ENCODE measurements around the gene MARK4. TPM values are rescaled to one million over a fixed set of nuclear protein-coding genes. Genes with fewer than 3 reads are reported as not detected.
"Not testable (repeated sequence)": the region's sequence is repeated elsewhere in the genome, so short reads cannot be mapped to it uniquely, and the experiment has no call there.

The MARK4 gene
- total RNA-seq, 1 donor from 2014 or later, result 10.8 TPM

GRCh38 chr19:45307361-45307760, 56.3 kb downstream of the MARK4 start:
- Histone ChIP-seq H3K4me3 (ENCODE audit: low read depth, low read length) (no peak overlapping the region), H3K36me3 (ENCODE audit: control insufficient read depth, insufficient read depth, low read length) (no peaks in the 10 kb centered on the region), H3K27me3 (ENCODE audit: control insufficient read depth, insufficient read depth, low read length) (no peaks in the 10 kb centered on the region)
- no peak for TF ChIP-seq CTCF (IDR thresholded peaks at IDR 0.05; ENCODE audit: insufficient read depth, low read length, severe bottlenecking)
- no peak for FAIRE-seq
- no peak for DNase-seq (ENCODE audit: low read depth)

- not testable (repeated sequence) for FAIRE-seq; H3K27me3 ChIP-seq (ENCODE audit: control insufficient read depth, insufficient read depth, low read length); H3K36me3 ChIP-seq (ENCODE audit: control insufficient read depth, insufficient read depth, low read length); H3K4me3 ChIP-seq (ENCODE audit: low read depth, low read length); DNase-seq (ENCODE audit: low read depth)
Measured at GRCh38 chr19:45309322-45309721, 58.3 kb downstream of the MARK4 start.

GRCh38 chr19:45311621-45312020, 60.5 kb downstream of the MARK4 start:
- DNase-seq (ENCODE audit: low read depth) (no peak), FAIRE-seq (no peak)
- Histone ChIP-seq H3K36me3 (ENCODE audit: control insufficient read depth, insufficient read depth, low read length) (no peaks in the 10 kb centered on the region), H3K27me3 (ENCODE audit: control insufficient read depth, insufficient read depth, low read length) (peaks cover 1% of the 10 kb centered on the region), H3K4me3 (ENCODE audit: low read depth, low read length) (no peak overlapping the region)
- no peak for TF ChIP-seq CTCF (IDR thresholded peaks at IDR 0.05; ENCODE audit: insufficient read depth, low read length, severe bottlenecking)

- not testable (repeated sequence) for H3K36me3 ChIP-seq (ENCODE audit: control insufficient read depth, insufficient read depth, low read length); DNase-seq (ENCODE audit: low read depth); H3K27me3 ChIP-seq (ENCODE audit: control insufficient read depth, insufficient read depth, low read length); FAIRE-seq; H3K4me3 ChIP-seq (ENCODE audit: low read depth, low read length)
Measured at GRCh38 chr19:45312285-45312684, 61.2 kb downstream of the MARK4 start.

- no peak for FAIRE-seq
- TF ChIP-seq CTCF (IDR thresholded peaks at IDR 0.05; ENCODE audit: insufficient read depth, low read length, severe bottlenecking), result no peak
- peaks cover 1% of the 10 kb centered on the region for H3K27me3 ChIP-seq (ENCODE audit: control insufficient read depth, insufficient read depth, low read length)
Measured at GRCh38 chr19:45314708-45315245, 63.7 kb downstream of the MARK4 start.

GRCh38 chr19:45315304-45315703, 64.2 kb downstream of the MARK4 start:
- no peak for FAIRE-seq
- H3K27me3 ChIP-seq (ENCODE audit: control insufficient read depth, insufficient read depth, low read length), result peaks cover 1% of the 10 kb centered on the region

More at GRCh38 chr19:45314708-45315245, 63.7 kb downstream of the MARK4 start:
- Histone ChIP-seq H3K4me3 (ENCODE audit: low read depth, low read length) (no peak overlapping the region), H3K36me3 (ENCODE audit: control insufficient read depth, insufficient read depth, low read length) (no peaks in the 10 kb centered on the region)
- no peak for DNase-seq (ENCODE audit: low read depth)

More at GRCh38 chr19:45315304-45315703, 64.2 kb downstream of the MARK4 start:
- no peak for TF ChIP-seq CTCF (IDR thresholded peaks at IDR 0.05; ENCODE audit: insufficient read depth, low read length, severe bottlenecking)
- H3K4me3 ChIP-seq (ENCODE audit: low read depth, low read length), result no peak overlapping the region
- no peak for DNase-seq (ENCODE audit: low read depth)
- H3K36me3 ChIP-seq (ENCODE audit: control insufficient read depth, insufficient read depth, low read length), result no peaks in the 10 kb centered on the region

All from bronchial epithelial cell (primary cell).